ENCODE data around the gene HNRNPUL1.

- TF ChIP-seq TARDBP (IDR thresholded peaks at IDR 0.05) (no peak), NFRKB (IDR thresholded peaks at IDR 0.05) (no peak), BHLHE40 (IDR thresholded peaks at IDR 0.05; ENCODE audit: borderline replicate concordance) (no peak), HDGF (IDR thresholded peaks at IDR 0.05; ENCODE audit: borderline replicate concordance) (no peak), FOXA1 (IDR thresholded peaks at IDR 0.05) (no peak), FOXM1 (IDR thresholded peaks at IDR 0.05; ENCODE audit: borderline replicate concordance) (no peak), ZNF384 (IDR thresholded peaks at IDR 0.05) (no peak), ELF4 (IDR thresholded peaks at IDR 0.05) (no peak), PKNOX1 (IDR thresholded peaks at IDR 0.05) (no peak), CTBP1 (IDR thresholded peaks at IDR 0.05; ENCODE audit: borderline replicate concordance) (no peak), SUZ12 (IDR thresholded peaks at IDR 0.05) (no peak), LEF1 (IDR thresholded peaks at IDR 0.05; ENCODE audit: borderline replicate concordance) (no peak)
Observed at GRCh38 chr19:41223431-41224234, 40.5 kb upstream of the HNRNPUL1 start.

All from HEK293T (cell line).